ENCODE measurements around the gene MAP4K3. TPM values are rescaled to one million over a fixed set of nuclear protein-coding genes. Genes with fewer than 3 reads are reported as not detected.

The MAP4K3 gene
- total and polyA plus RNA-seq, 2 of the 8 experiments (the other 6 are each of a cell fraction or from before 2014, with no cell fraction given), result 11.4 to 63.0 TPM

DNA sequence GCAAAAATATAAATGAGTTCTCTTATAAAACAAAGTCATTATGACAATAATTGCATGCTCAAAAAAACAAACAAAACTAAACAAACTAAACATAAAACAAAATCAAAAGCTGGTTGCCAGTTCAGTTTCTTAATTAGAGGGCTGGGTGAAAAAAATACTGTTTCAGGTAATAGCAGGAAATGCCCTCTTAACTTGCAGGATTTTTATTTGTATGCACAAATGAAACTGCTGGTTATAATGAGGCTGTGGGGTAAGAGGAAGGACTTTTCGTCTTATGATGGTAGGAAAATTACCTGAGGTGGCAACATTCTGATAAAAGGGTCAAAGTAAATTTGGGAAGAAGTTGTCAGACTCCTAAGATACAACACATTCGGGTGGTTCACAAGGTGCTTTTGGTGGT is 171.8 kb downstream of the MAP4K3 start:
- FAIRE-seq, result no peak

More for the DNA sequence above, 171.8 kb downstream of the MAP4K3 start:
- Histone ChIP-seq H3K4me3 (ENCODE audit: extremely low read depth in 1 of 4, insufficient read depth in 2 of 4, low read depth in 3 of 4, low read length in 4 of 4) (no peak overlapping the region), H4K5ac (ENCODE audit: insufficient read length, low read depth, low read length) (no peak overlapping the region), H3K27ac (ENCODE audit: low read depth, low read length) (no peak overlapping the region), H3K9me3 (ENCODE audit: insufficient read depth in 2 of 2, low read depth in 1 of 2, low read length in 1 of 2) (no peaks in the 10 kb centered on the region), H3K23ac (ENCODE audit: insufficient read length) (no peak overlapping the region), H3K79me1 (ENCODE audit: low read depth, low read length) (no peaks in the 10 kb centered on the region), H2BK15ac (ENCODE audit: low read length) (no peak overlapping the region), H3K56ac (replicated peaks; ENCODE audit: insufficient read length, low read depth, low read length) (no peak overlapping the region), H3K9ac (replicated peaks in 1 of 4; ENCODE audit: extremely low read depth in 1 of 4, low read depth in 3 of 4, low read length in 3 of 4) (no peak overlapping the region), H2BK120ac (replicated peaks; ENCODE audit: low read depth, low read length) (no peak overlapping the region), H4K91ac (replicated peaks; ENCODE audit: insufficient read length, low read length) (no peak overlapping the region), H2BK12ac (ENCODE audit: low read depth, low read length) (no peak overlapping the region), H3K23me2 (ENCODE audit: low read depth, low read length) (no peaks in the 10 kb centered on the region), H2AFZ (ENCODE audit: low read length) (no peak overlapping the region), H4K20me1 (replicated peaks in 1 of 2; ENCODE audit: control insufficient read depth in 1 of 2, insufficient read depth in 2 of 2, low read length in 2 of 2) (no peaks in the 10 kb centered on the region), H3K14ac (ENCODE audit: insufficient read length) (no peak overlapping the region), H3K4ac (replicated peaks; ENCODE audit: insufficient read length, low read depth, low read length) (no peak overlapping the region), H3K4me1 (replicated peaks in 1 of 4; ENCODE audit: control insufficient read depth in 3 of 4, insufficient read depth in 4 of 4, low read length in 3 of 4) (no peaks in the 10 kb centered on the region), H4K8ac (ENCODE audit: extremely low read depth, insufficient read depth, low read length) (no peak overlapping the region), H3K27me3 (replicated peaks in 1 of 4; ENCODE audit: control insufficient read depth in 3 of 4, extremely low read depth in 1 of 4, insufficient read depth in 3 of 4, low read length in 3 of 4) (no peaks in the 10 kb centered on the region), H2AK5ac (ENCODE audit: low read depth, low read length) (no peak overlapping the region), H2BK5ac (ENCODE audit: low read depth, low read length) (no peak overlapping the region), H3K18ac (ENCODE audit: extremely low read depth, low read length) (no peak overlapping the region), H3K36me3 (ENCODE audit: control insufficient read depth in 2 of 4, insufficient read depth in 4 of 4, low read length in 3 of 4) (peaks cover 0 to 13% (median 2%) of the 10 kb centered on the region in 4 experiments; a peak in 3 of 8 replicates), H2BK20ac (ENCODE audit: low read length) (no peak overlapping the region), H3K79me2 (ENCODE audit: control insufficient read depth in 1 of 2, insufficient read depth in 2 of 2, low read length in 2 of 2) (no peaks in the 10 kb centered on the region), H3K4me2 (ENCODE audit: insufficient read depth in 1 of 2, low read depth in 2 of 2, low read length in 2 of 2) (no peak overlapping the region)
- 93% methylated on average over 2 of the region's 2 CpGs; no CpG with 5 or more reads in 1 of the 2 experiments for WGBS, 2 experiments (ENCODE audit: extremely low coverage in 1 of 2, insufficient coverage in 1 of 2, insufficient read length in 1 of 2, insufficient replicate concordance in 2 of 2, low coverage in 1 of 2, low lambda C conversion rate in 2 of 2, missing lambda C conversion rate in 1 of 2)
- no peak for DNase-seq (ENCODE audit: low read depth in 1 of 2, low spot score in 2 of 2)
- ChIA-PET POLR2A (ENCODE audit: partially characterized antibody) (no interaction called here), CTCF (ENCODE audit: partially characterized antibody) (interaction anchor here (1.4 kb wide), 1 partner anchor 16 kb away, joined by 3 read pairs; no protein-coding TSS in a partner anchor)
- TF ChIP-seq ASH2L (IDR thresholded peaks at IDR 0.05; ENCODE audit: low read length), result no peak
- no peak for TF ChIP-seq CREB1 (IDR thresholded peaks at IDR 0.05)
- no peak for TF ChIP-seq CBX5 (IDR thresholded peaks at IDR 0.05; ENCODE audit: low read depth, low read length)
- TF ChIP-seq EP300 (IDR thresholded peaks at IDR 0.05; ENCODE audit: borderline replicate concordance in 1 of 2, low read depth in 2 of 2, low read length in 2 of 2), result no peak
- TF ChIP-seq, protein P1, sequence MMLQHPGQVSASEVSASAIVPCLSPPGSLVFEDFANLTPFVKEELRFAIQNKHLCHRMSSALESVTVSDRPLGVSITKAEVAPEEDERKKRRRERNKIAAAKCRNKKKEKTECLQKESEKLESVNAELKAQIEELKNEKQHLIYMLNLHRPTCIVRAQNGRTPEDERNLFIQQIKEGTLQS (IDR thresholded peaks at IDR 0.05; ENCODE audit: insufficient read depth, low read depth, low read length), result no peak
- no peak for TF ChIP-seq KDM1A (IDR thresholded peaks at IDR 0.05; ENCODE audit: borderline replicate concordance, low read length)
